Stimulated activated CD8-positive, alpha-beta memory T cell treated with anti-CD3 and anti-CD28 coated beads, Interleukin-15, amount 100 ng/mL, for 1 hour (primary cell): ENCODE data around the gene RABL6.
A peak's percentile ranks its signal among the peaks of the same experiment; 100 is the strongest.
"Not testable (repeated sequence)": the region's sequence is repeated elsewhere in the genome, so short reads cannot be mapped to it uniquely, and the experiment has no call there.

Experiments used
- DNase-seq: peaks from one replicate; pipeline ENCODE4 v3.0.0-alpha.2; 2020; ENCODE audit warnings: low read depth

RABL6 gene

DNA sequence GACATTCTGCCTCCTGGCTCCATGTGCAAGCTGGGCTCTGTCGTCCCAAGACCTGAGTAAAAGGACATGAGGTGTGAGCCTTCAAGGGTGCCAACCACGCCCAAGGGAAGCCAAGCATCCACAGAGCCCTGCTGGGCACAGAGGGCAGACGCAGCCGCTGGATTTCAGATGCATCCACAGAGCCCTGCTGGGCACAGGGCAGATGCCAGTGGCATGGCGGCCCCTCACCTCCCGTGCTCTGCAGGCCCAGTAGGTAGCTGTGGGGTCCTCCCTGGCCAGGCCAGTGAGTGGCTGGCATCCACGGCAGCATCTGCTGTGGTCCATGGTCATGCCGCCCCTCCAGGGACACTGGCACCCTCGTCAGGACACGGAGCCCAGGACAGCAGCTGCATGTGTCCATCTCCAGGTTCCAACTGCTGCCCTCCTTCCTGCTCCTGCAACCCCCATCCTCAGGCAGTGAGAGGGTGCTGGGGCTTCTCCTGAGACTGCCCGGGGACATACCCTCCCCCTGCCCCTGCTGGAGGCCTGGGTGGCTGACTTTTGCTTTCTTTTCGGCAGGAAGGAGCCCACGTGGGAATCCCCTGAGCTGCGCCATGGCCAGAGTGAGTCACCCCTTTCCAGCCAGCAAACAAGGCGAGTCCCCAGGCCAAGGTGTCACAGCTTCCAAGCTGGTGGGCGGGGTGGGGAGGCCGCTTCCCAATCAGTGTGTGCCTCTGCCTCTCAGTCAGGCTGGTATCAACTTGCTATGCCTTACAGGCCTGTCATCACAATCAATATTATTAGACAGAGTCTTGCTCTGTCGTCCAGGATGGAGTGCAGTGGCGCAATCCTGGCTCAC, 74.6 kb downstream of the RABL6 start:
- DNase-seq = peak; percentile 82

DNA sequence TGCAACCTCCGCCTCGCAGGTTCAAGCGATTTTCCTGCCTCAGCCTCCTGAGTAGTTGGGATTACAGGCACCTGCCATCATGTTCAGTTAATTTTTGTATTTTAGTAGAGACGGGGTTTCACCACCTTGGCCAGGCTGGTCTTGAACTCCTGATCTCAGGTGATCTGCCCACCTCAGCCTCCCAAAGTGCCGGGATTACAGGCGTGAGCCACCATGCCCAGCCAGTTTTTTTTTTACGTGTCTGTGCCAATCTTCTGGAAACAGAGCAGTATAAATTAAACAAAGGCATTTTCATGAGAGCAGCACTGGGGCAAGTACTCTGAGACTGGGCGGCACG, 75.2 kb downstream of the RABL6 start:
- not testable (repeated sequence) for DNase-seq

DNA sequence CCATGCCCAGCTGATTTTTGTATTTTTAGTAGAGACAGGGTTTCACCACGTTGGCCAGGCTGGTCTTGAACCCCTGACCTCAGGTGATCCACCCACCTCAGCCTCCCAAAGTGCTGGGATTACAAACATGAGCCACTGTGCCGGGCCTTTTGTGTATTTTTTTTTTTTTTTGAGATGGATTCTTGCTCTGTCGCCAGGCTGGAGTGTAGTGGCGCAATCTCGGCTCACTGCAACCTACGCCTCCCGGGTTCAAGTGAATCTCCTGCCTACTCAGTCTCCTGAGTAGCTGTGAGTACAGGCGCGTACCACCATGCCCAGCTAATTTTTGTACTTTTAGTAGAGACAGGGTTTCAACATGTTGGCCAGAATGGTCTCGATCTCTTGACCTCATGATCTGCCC, 75.9 kb downstream of the RABL6 start:
- DNase-seq = not testable (repeated sequence)

DNA sequence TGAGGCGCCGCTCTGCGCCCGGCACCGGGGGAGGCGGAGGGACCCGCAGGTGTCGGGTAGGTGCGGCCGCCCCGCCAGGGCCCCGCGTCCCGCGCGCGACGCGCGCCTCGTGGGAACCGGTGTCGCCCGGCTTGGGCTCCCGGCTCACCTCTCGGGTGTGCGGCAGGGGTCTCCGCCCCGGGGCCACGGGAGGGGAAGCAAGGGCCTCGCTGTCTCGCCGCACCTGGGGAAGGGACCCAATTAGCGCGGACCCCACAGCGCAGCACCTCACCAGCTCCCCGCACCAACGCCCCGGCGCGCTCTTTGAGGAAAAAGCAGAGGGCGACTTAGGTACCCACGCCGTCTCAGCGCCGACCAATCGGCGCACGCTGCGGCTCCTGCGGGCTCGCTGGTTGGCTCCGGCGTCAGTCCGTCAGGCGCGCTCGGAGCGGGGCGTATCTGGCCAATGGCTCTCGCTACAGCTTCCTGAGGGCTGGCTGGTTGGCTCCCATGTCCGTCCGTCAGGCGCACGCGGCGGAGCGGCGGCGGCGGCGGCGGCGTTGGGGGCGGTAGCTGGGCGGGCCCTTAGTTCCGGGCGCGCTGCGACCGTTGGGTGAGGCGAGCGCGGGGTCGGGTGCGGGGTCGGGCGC, 78.3 kb downstream of the RABL6 start, which contains the start of gene TRAF2:
Gene TRAF2, plus strand, starts transcription at position 567 of the 629 bp plus-strand sequence. CDS start 12,225 bp downstream, outside the sequence.
- DNase-seq = peak; percentile 88

DNA sequence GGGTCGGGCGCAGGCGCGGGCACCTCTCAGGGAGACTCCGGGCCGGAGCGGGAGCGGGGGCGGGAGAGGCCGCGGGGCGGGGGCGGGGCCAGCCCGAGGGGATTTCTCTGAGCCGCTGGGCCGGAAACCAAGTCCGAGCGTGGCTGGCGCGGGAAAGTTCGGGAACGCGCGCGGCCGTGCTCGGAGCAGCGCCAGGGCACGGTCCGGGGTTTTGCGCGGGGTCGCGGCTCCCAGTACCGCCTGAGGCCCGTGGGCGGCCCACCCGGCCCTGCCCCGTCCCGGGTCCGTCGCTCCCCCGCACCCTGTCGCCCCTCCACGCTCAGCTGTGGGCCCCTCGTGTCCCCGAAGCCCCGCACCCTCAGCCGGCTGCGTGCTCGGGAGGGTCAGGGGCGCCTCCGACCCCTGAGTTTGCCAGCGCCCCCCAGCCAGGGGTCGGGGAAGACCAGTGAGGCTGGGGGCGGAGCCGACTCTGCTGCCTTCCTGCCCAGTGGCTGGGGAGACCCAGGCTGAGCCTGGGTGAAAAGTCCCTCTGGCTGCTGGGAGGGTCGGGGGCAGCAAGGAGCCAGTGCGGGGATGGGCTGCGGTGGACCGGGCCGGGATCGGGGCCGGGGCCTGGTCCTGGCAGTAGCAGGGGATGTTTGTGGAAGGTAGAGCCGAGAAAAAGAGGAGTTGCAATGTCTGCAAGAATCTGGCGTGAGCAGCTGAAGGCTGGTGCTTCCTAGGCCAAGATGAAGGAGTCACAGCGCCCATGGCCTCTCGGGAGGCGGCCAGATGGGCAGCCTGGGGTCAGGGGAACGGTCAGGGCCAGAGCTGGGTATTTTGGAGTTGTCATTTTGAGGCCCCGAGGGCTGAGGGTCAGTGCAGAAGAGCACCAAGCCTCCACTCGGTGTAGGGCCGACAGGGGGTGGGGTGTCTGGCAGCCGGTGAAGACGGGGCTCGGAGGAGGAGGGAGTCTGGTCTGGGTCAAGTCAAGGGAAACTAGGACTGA, 79.2 kb downstream of the RABL6 start:
- no peak for DNase-seq

DNA sequence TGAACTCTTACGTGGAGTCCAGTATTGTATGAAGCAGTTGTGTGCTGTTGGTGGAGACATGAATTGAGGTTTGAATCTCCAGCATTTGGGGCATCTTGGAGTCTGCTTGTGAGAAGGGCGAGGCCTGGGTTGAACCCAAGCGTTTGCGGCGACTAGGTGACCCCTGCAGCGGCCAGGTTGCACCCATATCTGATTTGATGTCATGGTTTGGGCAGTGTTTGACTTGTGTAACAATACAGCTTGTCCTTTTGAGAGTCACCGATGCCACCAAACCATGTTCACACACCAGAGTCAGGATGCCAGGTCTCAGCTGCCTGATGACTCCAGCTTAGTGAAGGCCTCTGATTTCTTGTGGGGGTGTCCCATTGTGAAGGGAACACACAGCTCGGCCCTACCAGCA, 80.7 kb downstream of the RABL6 start:
- no peak for DNase-seq

DNA sequence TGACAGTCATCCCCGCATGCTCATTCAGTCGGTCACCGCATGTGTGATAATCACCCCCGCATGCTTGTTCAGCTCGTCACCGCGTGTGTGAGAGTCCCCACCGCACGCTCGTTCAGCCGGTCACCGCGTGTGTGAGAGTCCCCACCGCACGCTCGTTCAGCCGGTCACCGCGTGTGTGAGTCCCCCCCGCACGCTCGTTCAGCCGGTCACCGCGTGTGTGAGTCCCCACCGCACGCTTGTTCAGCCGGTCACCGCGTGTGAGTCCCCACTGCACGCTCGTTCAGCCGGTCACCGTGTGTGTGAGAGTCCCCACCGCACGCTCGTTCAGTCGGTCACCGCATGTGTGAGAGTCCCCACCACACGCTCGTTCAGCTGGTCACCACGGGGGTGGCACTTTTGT, 82.1 kb downstream of the RABL6 start:
- no peak for DNase-seq

DNA sequence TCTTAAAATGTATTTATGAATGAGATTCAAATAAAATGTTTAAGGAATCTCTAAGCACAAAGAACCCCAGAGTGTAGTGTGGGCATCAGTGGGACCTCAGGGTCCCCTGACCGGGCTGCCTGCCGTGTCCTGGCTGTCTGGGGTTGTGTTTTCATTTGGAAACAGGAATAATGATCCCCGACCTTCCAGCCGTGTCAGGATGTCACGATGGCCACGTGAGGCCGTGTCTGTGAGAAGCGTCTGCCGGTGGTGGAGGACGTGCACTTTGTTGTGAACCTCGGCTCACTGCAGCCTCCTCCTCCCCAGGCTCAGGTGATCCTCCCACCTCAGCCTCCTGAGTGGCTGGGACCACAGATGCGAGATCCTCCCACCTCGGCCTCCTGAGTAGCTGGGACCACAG, 82.9 kb downstream of the RABL6 start:
- no peak for DNase-seq
